Activated naive CD4-positive, alpha-beta T cell treated with anti-CD3 and anti-CD28 coated beads, Interleukin-2, amount 50 U/mL, for 16 hours (primary cell): Measurements from ENCODE around the gene YIF1A.

Experiments
- DNase-seq: peaks from one replicate; pipeline ENCODE4 v3.0.0-alpha.2; 2020

Gene YIF1A

DNA sequence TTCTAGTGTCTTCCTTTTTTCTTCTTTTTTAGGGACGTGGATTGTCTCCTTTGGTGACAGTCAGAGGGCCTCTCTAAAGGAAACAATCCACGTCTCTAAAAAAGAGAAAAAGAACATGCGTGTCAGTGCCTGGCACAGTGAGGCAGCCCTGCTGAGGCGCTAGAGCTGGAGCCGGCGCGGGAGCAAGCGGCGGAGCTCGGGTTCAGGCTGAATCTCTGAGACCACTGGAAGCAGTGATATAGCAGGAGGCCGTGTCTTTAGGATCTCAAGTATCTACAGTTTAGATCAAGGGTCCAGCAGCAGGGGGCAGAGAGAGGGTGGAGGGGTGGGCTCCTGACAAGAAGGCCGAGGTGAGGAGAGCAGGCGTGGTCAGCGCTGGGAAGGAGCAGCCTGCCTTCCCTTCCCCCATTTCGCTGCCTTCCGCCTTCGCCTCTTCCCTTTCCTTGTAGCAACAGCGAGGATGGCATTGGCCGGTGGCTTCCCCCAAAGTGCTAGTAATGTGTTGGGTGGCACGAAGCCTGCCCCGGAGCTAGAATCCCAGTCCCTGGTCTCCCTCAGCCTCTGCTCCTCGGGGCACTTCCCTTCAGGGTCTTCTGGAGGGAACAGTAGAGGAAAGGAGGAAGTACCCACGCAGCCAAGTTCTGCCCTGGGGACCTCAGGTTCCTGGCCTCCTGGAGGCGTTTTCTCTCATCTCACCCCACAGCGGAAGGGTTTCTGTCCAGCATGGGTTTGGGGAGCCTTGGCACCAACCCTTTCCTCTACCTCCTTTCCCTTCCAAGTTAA, 48.8 kb downstream of the YIF1A start:
- no peak for DNase-seq

GRCh38 chr11:66239511-66239910, 49.4 kb downstream of the YIF1A start:
- no peak for DNase-seq

- no peak for DNase-seq
These were observed 50.0 kb downstream of the YIF1A start for GRCh38 chr11:66238786-66239413.

- no peak for DNase-seq
These were observed 51.1 kb downstream of the YIF1A start for GRCh38 chr11:66237867-66238266.

- DNase-seq = no peak
These were observed 53.8 kb downstream of the YIF1A start for GRCh38 chr11:66235141-66235540.
